ENCODE data around the gene ADGRF4. TPM values are rescaled to one million over a fixed set of nuclear protein-coding genes. Genes with fewer than 3 reads are reported as not detected.

Gene ADGRF4
- total RNA-seq, 1 donor from 2014 or later, result 1.2 TPM

DNA sequence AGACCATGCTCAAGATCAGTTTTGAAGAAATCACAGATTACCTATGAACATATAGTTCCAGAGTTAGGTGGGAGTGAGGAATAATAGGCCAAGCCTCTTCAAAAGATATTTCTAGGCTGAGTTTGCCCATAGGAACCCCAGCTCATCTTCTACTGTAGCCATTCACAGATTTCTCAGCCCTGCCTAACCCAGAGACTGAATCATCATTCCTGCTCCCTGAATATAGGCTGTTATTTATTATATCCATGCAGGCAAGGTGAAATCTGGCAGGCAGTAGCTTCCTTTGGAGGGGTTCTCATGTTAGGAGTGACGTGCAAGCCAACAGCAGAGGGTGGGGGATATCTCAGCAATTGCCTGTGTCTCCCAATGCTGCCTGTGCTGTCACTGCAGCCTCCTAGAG lies 25.6 kb upstream of the ADGRF4 start:
- Mint-ChIP-seq H3K9me3 (ENCODE audit: unreplicated experiment) (peaks cover 7% of the 10 kb centered on the region), H3K4me3 (ENCODE audit: unreplicated experiment) (no peak overlapping the region), H3K27me3 (ENCODE audit: low read depth, unreplicated experiment) (no peaks in the 10 kb centered on the region), H3K27ac (ENCODE audit: unreplicated experiment) (peak overlapping the region; percentile 23), H3K4me1 (ENCODE audit: low read depth, unreplicated experiment) (peaks cover 42% of the 10 kb centered on the region), H3K36me3 (ENCODE audit: low read depth, unreplicated experiment) (peaks cover 2% of the 10 kb centered on the region)
- H3K27me3 ChIP-seq (ENCODE audit: insufficient read depth, low read length), result no peaks in the 10 kb centered on the region
- H3K79me2 ChIP-seq (ENCODE audit: insufficient read depth, low read length), result no peaks in the 10 kb centered on the region
- H4K20me1 ChIP-seq (ENCODE audit: insufficient read depth, low read length), result no peaks in the 10 kb centered on the region
- H3K4me2 ChIP-seq (ENCODE audit: low read length), result no peak overlapping the region
- H3K4me1 ChIP-seq (ENCODE audit: insufficient read depth, low read length), result peaks cover 16% of the 10 kb centered on the region
- H3K9me3 ChIP-seq (ENCODE audit: insufficient read depth, low read depth, low read length), result no peaks in the 10 kb centered on the region
- FAIRE-seq, result no peak
- H3K36me3 ChIP-seq (ENCODE audit: insufficient read depth, low read length), result no peaks in the 10 kb centered on the region
- DNase-seq (ENCODE audit: low read depth), result peak; percentile 34
- H2AFZ ChIP-seq (ENCODE audit: low read depth, low read length), result no peak overlapping the region
- no peak overlapping the region for H3K9ac ChIP-seq (ENCODE audit: low read length)
- no peak for TF ChIP-seq EZH2 (IDR thresholded peaks at IDR 0.05; ENCODE audit: insufficient read depth, low read length)
- TF ChIP-seq CTCF (IDR thresholded peaks at IDR 0.05; ENCODE audit: insufficient read depth, low read depth, low read length), result no peak
- H3K4me3 ChIP-seq (ENCODE audit: insufficient read depth, low read depth, low read length), result no peak overlapping the region
- H3K27ac ChIP-seq (ENCODE audit: low read depth, low read length), result no peak overlapping the region

GRCh38 chr6:47674673-47675072 lies 23.7 kb upstream of the ADGRF4 start:
- Histone ChIP-seq H3K4me3 (ENCODE audit: insufficient read depth, low read depth, low read length) (no peak overlapping the region), H3K36me3 (ENCODE audit: insufficient read depth, low read length) (no peaks in the 10 kb centered on the region)

More at GRCh38 chr6:47674673-47675072, 23.7 kb upstream of the ADGRF4 start:
- Mint-ChIP-seq H3K27ac (ENCODE audit: unreplicated experiment) (no peak overlapping the region), H3K4me3 (ENCODE audit: unreplicated experiment) (no peak overlapping the region), H3K27me3 (ENCODE audit: low read depth, unreplicated experiment) (no peaks in the 10 kb centered on the region), H3K4me1 (ENCODE audit: low read depth, unreplicated experiment) (peaks cover 30% of the 10 kb centered on the region), H3K9me3 (ENCODE audit: unreplicated experiment) (peaks cover 7% of the 10 kb centered on the region), H3K36me3 (ENCODE audit: low read depth, unreplicated experiment) (peaks cover 5% of the 10 kb centered on the region)
- Histone ChIP-seq H4K20me1 (ENCODE audit: insufficient read depth, low read length) (no peaks in the 10 kb centered on the region), H3K79me2 (ENCODE audit: insufficient read depth, low read length) (no peaks in the 10 kb centered on the region), H2AFZ (ENCODE audit: low read depth, low read length) (no peak overlapping the region), H3K27ac (ENCODE audit: low read depth, low read length) (no peak overlapping the region), H3K27me3 (ENCODE audit: insufficient read depth, low read length) (no peaks in the 10 kb centered on the region), H3K9ac (ENCODE audit: low read length) (no peak overlapping the region), H3K4me2 (ENCODE audit: low read length) (no peak overlapping the region), H3K4me1 (ENCODE audit: insufficient read depth, low read length) (peaks cover 12% of the 10 kb centered on the region), H3K9me3 (ENCODE audit: insufficient read depth, low read depth, low read length) (no peaks in the 10 kb centered on the region)
- DNase-seq (ENCODE audit: low read depth) (no peak), FAIRE-seq (no peak)
- TF ChIP-seq CTCF (IDR thresholded peaks at IDR 0.05; ENCODE audit: insufficient read depth, low read depth, low read length) (no peak), EZH2 (IDR thresholded peaks at IDR 0.05; ENCODE audit: insufficient read depth, low read length) (no peak)
